ENCODE results near the gene POLR2A.

The POLR2A gene

GRCh38 chr17:7465597-7466275 is 18.4 kb upstream of the POLR2A start:
- ATAC-seq (ENCODE audit: low read depth) (no peak), DNase-seq (ENCODE audit: low spot score) (no peak)
- Histone ChIP-seq H3K27ac (ENCODE audit: poor library complexity, severe bottlenecking) (no peak overlapping the region), H3K4me3 (ENCODE audit: severe bottlenecking) (no peak overlapping the region), H3K27me3 (ENCODE audit: insufficient read depth, poor library complexity, severe bottlenecking) (no peaks in the 10 kb centered on the region), H3K36me3 (ENCODE audit: low read depth) (peaks cover 32% of the 10 kb centered on the region), H3K4me1 (ENCODE audit: insufficient read depth, poor library complexity, severe bottlenecking) (no peaks in the 10 kb centered on the region), H3K9me3 (ENCODE audit: severe bottlenecking) (no peaks in the 10 kb centered on the region)
- TF ChIP-seq, protein P1, sequence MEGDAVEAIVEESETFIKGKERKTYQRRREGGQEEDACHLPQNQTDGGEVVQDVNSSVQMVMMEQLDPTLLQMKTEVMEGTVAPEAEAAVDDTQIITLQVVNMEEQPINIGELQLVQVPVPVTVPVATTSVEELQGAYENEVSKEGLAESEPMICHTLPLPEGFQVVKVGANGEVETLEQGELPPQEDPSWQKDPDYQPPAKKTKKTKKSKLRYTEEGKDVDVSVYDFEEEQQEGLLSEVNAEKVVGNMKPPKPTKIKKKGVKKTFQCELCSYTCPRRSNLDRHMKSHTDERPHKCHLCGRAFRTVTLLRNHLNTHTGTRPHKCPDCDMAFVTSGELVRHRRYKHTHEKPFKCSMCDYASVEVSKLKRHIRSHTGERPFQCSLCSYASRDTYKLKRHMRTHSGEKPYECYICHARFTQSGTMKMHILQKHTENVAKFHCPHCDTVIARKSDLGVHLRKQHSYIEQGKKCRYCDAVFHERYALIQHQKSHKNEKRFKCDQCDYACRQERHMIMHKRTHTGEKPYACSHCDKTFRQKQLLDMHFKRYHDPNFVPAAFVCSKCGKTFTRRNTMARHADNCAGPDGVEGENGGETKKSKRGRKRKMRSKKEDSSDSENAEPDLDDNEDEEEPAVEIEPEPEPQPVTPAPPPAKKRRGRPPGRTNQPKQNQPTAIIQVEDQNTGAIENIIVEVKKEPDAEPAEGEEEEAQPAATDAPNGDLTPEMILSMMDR (IDR thresholded peaks at IDR 0.05; ENCODE audit: poor library complexity, severe bottlenecking): no peak

GRCh38 chr17:7466318-7466638 is 17.9 kb upstream of the POLR2A start:
- H3K27me3 ChIP-seq (ENCODE audit: insufficient read depth, poor library complexity, severe bottlenecking): no peaks in the 10 kb centered on the region
- TF ChIP-seq, protein P1 (IDR thresholded peaks at IDR 0.05; ENCODE audit: poor library complexity, severe bottlenecking): no peak
- H3K4me1 ChIP-seq (ENCODE audit: insufficient read depth, poor library complexity, severe bottlenecking): no peaks in the 10 kb centered on the region
- no peak overlapping the region for H3K27ac ChIP-seq (ENCODE audit: poor library complexity, severe bottlenecking)
- H3K36me3 ChIP-seq (ENCODE audit: low read depth): peaks cover 32% of the 10 kb centered on the region
- no peaks in the 10 kb centered on the region for H3K9me3 ChIP-seq (ENCODE audit: severe bottlenecking)
- no peak for ATAC-seq (ENCODE audit: low read depth)
- no peak for DNase-seq (ENCODE audit: low spot score)
- no peak overlapping the region for H3K4me3 ChIP-seq (ENCODE audit: severe bottlenecking)

DNA sequence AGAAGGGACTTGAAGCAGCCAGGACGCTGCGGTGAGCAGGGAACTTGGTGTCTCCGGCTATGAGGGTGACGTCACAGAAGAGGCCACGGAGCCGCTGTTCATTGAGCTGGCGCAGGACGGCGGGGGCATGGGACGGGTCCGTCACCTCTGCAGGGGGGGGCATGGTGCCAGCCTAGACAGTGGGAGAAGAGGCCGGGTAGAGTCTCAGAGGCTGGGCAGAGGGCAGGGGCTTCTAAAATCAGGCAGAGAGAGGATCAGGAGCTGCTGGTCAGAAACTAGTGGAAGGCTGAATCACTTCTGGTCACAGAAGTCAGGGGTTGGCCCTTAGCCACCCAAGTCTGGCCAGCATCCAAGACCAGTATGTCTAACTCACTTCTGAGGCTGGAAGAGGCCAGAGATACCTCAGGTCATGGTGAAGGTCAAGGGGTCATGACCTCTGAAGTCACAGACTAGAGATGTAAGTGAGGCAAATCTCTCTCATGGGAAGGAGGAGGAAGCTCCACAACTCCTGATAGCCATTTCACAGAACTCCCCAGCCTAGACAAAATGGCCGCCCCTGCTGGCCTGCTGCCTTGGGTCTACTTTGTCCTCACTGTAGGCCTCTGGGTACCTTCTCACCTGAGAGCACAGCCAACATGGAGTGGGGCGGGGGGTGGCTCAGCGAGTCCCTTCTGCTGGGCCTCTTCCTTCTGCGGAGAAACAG is 17.4 kb upstream of the POLR2A start:
- Histone ChIP-seq H3K4me3 (ENCODE audit: severe bottlenecking) (no peak overlapping the region), H3K27ac (ENCODE audit: poor library complexity, severe bottlenecking) (no peak overlapping the region), H3K27me3 (ENCODE audit: insufficient read depth, poor library complexity, severe bottlenecking) (no peaks in the 10 kb centered on the region), H3K36me3 (ENCODE audit: low read depth) (peaks cover 32% of the 10 kb centered on the region), H3K9me3 (ENCODE audit: severe bottlenecking) (no peaks in the 10 kb centered on the region), H3K4me1 (ENCODE audit: insufficient read depth, poor library complexity, severe bottlenecking) (no peaks in the 10 kb centered on the region)
- TF ChIP-seq, protein P1 (IDR thresholded peaks at IDR 0.05; ENCODE audit: poor library complexity, severe bottlenecking): no peak
- ATAC-seq (ENCODE audit: low read depth) (no peak), DNase-seq (ENCODE audit: low spot score) (no peak)

DNA sequence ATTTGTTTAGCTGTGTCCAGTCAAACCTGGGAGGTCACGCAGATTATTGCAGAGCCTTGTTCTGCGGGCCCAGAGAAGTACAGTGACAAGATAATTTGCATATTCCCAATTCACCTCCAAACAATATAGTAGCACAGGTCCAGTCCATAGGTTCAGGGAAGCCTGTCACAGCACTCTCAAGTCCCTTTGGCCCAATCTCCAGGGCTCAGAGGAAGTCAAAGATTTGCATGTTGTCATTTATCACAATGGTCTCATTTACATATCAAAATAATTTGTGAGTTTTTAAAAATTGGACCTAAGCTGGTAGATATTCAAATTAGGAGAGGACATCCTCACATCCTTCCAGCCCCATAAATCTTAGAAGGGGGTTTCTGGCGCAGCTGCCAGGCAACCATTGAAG is 16.7 kb upstream of the POLR2A start:
- Histone ChIP-seq H3K4me1 (ENCODE audit: insufficient read depth, poor library complexity, severe bottlenecking) (no peaks in the 10 kb centered on the region), H3K27ac (ENCODE audit: poor library complexity, severe bottlenecking) (no peak overlapping the region), H3K4me3 (ENCODE audit: severe bottlenecking) (no peak overlapping the region), H3K9me3 (ENCODE audit: severe bottlenecking) (no peaks in the 10 kb centered on the region), H3K36me3 (ENCODE audit: low read depth) (peaks cover 32% of the 10 kb centered on the region), H3K27me3 (ENCODE audit: insufficient read depth, poor library complexity, severe bottlenecking) (no peaks in the 10 kb centered on the region)
- ATAC-seq (ENCODE audit: low read depth): no peak
- DNase-seq (ENCODE audit: low spot score): no peak
- TF ChIP-seq, protein P1 (IDR thresholded peaks at IDR 0.05; ENCODE audit: poor library complexity, severe bottlenecking): no peak

- TF ChIP-seq, protein P1 (IDR thresholded peaks at IDR 0.05; ENCODE audit: poor library complexity, severe bottlenecking): no peak
- ATAC-seq (ENCODE audit: low read depth): no peak
- H3K27ac ChIP-seq (ENCODE audit: poor library complexity, severe bottlenecking): no peak overlapping the region
Measured at GRCh38 chr17:7468290-7468689, 15.9 kb upstream of the POLR2A start.

More at GRCh38 chr17:7468290-7468689, 15.9 kb upstream of the POLR2A start:
- H3K9me3 ChIP-seq (ENCODE audit: severe bottlenecking): no peaks in the 10 kb centered on the region
- H3K36me3 ChIP-seq (ENCODE audit: low read depth): peaks cover 27% of the 10 kb centered on the region
- no peak overlapping the region for H3K4me3 ChIP-seq (ENCODE audit: severe bottlenecking)
- no peaks in the 10 kb centered on the region for H3K4me1 ChIP-seq (ENCODE audit: insufficient read depth, poor library complexity, severe bottlenecking)
- DNase-seq (ENCODE audit: low spot score): no peak
- H3K27me3 ChIP-seq (ENCODE audit: insufficient read depth, poor library complexity, severe bottlenecking): no peaks in the 10 kb centered on the region
